A673 (cell line): ENCODE results near the gene CCDC171.

Experiments
- EZH2 ChIP-seq: fragments of 200-600 bp; sonication (generic); IDR thresholded peaks from 2 replicates; pipeline ENCODE4 v1.6.1; 2017; ENCODE audit warnings: borderline replicate concordance, low read depth, mild to moderate bottlenecking, mixed read lengths, antibody characterized with exemption, low read length; ENCODE audit not compliant: poor library complexity, severe bottlenecking
- TF ChIP-seq, protein P1 (sequence below): fragments of 300-800, 200-600 bp; sonication (generic); conservative IDR thresholded peaks from 2 replicates; pipeline ENCODE4 v1.5.1; 2017; ENCODE audit warnings: low read depth, mild to moderate bottlenecking, antibody characterized with exemption, low read length, moderate library complexity, mixed read lengths

- TF ChIP-seq, protein P1, sequence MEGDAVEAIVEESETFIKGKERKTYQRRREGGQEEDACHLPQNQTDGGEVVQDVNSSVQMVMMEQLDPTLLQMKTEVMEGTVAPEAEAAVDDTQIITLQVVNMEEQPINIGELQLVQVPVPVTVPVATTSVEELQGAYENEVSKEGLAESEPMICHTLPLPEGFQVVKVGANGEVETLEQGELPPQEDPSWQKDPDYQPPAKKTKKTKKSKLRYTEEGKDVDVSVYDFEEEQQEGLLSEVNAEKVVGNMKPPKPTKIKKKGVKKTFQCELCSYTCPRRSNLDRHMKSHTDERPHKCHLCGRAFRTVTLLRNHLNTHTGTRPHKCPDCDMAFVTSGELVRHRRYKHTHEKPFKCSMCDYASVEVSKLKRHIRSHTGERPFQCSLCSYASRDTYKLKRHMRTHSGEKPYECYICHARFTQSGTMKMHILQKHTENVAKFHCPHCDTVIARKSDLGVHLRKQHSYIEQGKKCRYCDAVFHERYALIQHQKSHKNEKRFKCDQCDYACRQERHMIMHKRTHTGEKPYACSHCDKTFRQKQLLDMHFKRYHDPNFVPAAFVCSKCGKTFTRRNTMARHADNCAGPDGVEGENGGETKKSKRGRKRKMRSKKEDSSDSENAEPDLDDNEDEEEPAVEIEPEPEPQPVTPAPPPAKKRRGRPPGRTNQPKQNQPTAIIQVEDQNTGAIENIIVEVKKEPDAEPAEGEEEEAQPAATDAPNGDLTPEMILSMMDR: no peak
- TF ChIP-seq EZH2: no peak
Measured at GRCh38 chr9:15707000-15707399, 154.2 kb downstream of the CCDC171 start.
